ENCODE measurements around the gene ATN1. TPM values are rescaled to one million over a fixed set of nuclear protein-coding genes. Genes with fewer than 3 reads are reported as not detected.

Gene ATN1
- total RNA-seq, 1 donor from 2014 or later: 8.9 TPM

GRCh38 chr12:6909421-6910145 is 18.2 kb upstream of the ATN1 start:
- H3K9ac ChIP-seq: no peak overlapping the region
- peak overlapping the region; percentile 10 for H3K4me3 Mint-ChIP-seq
- H3K27ac Mint-ChIP-seq: no peak overlapping the region
- H3K27ac ChIP-seq: no peak overlapping the region
- no peaks in the 10 kb centered on the region for H4K20me1 ChIP-seq (ENCODE audit: low read depth)
- peaks cover 24% of the 10 kb centered on the region for H3K4me1 Mint-ChIP-seq
- TF ChIP-seq, protein P1, sequence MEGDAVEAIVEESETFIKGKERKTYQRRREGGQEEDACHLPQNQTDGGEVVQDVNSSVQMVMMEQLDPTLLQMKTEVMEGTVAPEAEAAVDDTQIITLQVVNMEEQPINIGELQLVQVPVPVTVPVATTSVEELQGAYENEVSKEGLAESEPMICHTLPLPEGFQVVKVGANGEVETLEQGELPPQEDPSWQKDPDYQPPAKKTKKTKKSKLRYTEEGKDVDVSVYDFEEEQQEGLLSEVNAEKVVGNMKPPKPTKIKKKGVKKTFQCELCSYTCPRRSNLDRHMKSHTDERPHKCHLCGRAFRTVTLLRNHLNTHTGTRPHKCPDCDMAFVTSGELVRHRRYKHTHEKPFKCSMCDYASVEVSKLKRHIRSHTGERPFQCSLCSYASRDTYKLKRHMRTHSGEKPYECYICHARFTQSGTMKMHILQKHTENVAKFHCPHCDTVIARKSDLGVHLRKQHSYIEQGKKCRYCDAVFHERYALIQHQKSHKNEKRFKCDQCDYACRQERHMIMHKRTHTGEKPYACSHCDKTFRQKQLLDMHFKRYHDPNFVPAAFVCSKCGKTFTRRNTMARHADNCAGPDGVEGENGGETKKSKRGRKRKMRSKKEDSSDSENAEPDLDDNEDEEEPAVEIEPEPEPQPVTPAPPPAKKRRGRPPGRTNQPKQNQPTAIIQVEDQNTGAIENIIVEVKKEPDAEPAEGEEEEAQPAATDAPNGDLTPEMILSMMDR (IDR thresholded peaks at IDR 0.05): no peak
- TF ChIP-seq EZH2 (IDR thresholded peaks at IDR 0.05): no peak
- no peak for TF ChIP-seq EZH2phosphoT487 (IDR thresholded peaks at IDR 0.05)
- H3K9me3 Mint-ChIP-seq: no peaks in the 10 kb centered on the region
- peaks cover 9% of the 10 kb centered on the region for H3K79me2 ChIP-seq (ENCODE audit: low read depth)
- peaks cover 3% of the 10 kb centered on the region for H3K27me3 Mint-ChIP-seq (ENCODE audit: insufficient read depth, low read depth)
- H3K27me3 ChIP-seq: no peaks in the 10 kb centered on the region
- H3F3A ChIP-seq (ENCODE audit: low read depth): peaks cover 42% of the 10 kb centered on the region
- no peak overlapping the region for H3K4me3 ChIP-seq
- no peak overlapping the region for H2AFZ ChIP-seq (replicated peaks)
- H3K36me3 Mint-ChIP-seq: peaks cover 4% of the 10 kb centered on the region
- H3K36me3 ChIP-seq: no peaks in the 10 kb centered on the region
- H3K4me1 ChIP-seq: peaks cover 21% of the 10 kb centered on the region
- no peak for DNase-seq (ENCODE audit: low spot score)
- H3K9me3 ChIP-seq (ENCODE audit: low read depth): no peaks in the 10 kb centered on the region
- no peak overlapping the region for H3K4me2 ChIP-seq

DNA sequence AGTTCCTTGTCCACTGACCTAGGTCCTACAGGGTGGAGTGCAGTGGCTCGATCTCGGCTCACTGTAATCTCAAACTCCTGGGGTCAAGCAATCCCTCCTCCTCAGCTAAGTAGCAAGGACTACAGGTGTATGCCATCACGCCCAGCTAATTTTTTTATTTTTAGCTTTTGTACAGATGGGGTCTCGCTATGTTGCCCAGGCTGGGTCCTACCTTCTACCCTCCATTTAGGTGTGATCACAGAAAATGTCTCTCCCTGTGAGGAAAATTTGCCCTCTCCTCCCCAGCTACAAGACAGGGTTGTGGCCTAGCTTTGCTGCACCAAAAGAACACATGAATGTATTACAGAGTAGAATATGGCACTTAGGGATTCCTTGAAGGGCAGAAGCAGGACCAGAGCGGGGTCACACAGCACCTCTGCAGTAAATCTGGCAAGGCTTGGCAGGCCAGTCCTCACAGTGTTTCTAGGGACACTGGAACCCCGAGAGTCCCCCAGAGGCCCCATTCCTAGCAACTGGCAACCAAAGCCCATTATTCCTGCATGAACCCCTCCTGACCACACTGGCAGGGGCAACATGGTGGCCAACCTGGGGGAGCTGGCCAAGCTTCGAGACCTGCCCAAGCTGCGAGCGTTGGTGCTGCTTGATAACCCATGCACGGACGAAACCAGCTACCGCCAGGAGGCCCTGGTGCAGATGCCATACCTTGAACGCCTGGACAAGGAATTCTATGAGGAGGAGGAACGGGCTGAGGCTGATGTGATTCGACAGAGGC is 15.4 kb upstream of the ATN1 start:
- peaks cover 15% of the 10 kb centered on the region for H3K36me3 Mint-ChIP-seq
- Histone ChIP-seq H4K20me1 (ENCODE audit: low read depth) (peaks cover 16% of the 10 kb centered on the region), H3K79me2 (ENCODE audit: low read depth) (peaks cover 31% of the 10 kb centered on the region), H3K4me2 (no peak overlapping the region), H3K27me3 (no peaks in the 10 kb centered on the region), H3K4me3 (no peak overlapping the region), H3F3A (ENCODE audit: low read depth) (peaks cover 43% of the 10 kb centered on the region), H3K9me3 (ENCODE audit: low read depth) (no peaks in the 10 kb centered on the region), H3K36me3 (no peaks in the 10 kb centered on the region), H3K27ac (no peak overlapping the region), H3K9ac (no peak overlapping the region), H3K4me1 (peaks cover 14% of the 10 kb centered on the region), H2AFZ (replicated peaks) (no peak overlapping the region)
- H3K4me1 Mint-ChIP-seq: peaks cover 46% of the 10 kb centered on the region
- peak overlapping the region; percentile 73 for H3K4me3 Mint-ChIP-seq
- H3K9me3 Mint-ChIP-seq: no peaks in the 10 kb centered on the region
- peak overlapping the region; percentile 52 for H3K27ac Mint-ChIP-seq
- TF ChIP-seq, protein P1 (IDR thresholded peaks at IDR 0.05): no peak
- TF ChIP-seq EZH2 (IDR thresholded peaks at IDR 0.05): no peak
- TF ChIP-seq EZH2phosphoT487 (IDR thresholded peaks at IDR 0.05): no peak
- no peak for DNase-seq (ENCODE audit: low spot score)
- peaks cover 5% of the 10 kb centered on the region for H3K27me3 Mint-ChIP-seq (ENCODE audit: insufficient read depth, low read depth)

- peaks cover 5% of the 10 kb centered on the region for H3K27me3 Mint-ChIP-seq (ENCODE audit: insufficient read depth, low read depth)
Measured at GRCh38 chr12:6914246-6914946, 13.4 kb upstream of the ATN1 start, which contains the start of gene ENO2. Gene ENO2 (plus strand): TSS chr12:6914580. CDS start chr12:6915833, 1,253 bp downstream.

More at GRCh38 chr12:6914246-6914946, 13.4 kb upstream of the ATN1 start, which contains the start of gene ENO2:
- H3K4me1 ChIP-seq: peaks cover 14% of the 10 kb centered on the region
- H3K27me3 ChIP-seq: no peaks in the 10 kb centered on the region
- peaks cover 46% of the 10 kb centered on the region for H3K4me1 Mint-ChIP-seq
- no peak within 1 kb of the TSS for H3K27ac ChIP-seq
- TF ChIP-seq EZH2 (IDR thresholded peaks at IDR 0.05): no peak
- no peak for TF ChIP-seq EZH2phosphoT487 (IDR thresholded peaks at IDR 0.05)
- TF ChIP-seq, protein P1 (IDR thresholded peaks at IDR 0.05): no peak
- peak within 1 kb of the TSS; percentile 79 for H2AFZ ChIP-seq (replicated peaks)
- peaks cover 39% of the 10 kb centered on the region for H3F3A ChIP-seq (ENCODE audit: low read depth)
- peak within 1 kb of the TSS; percentile 79 for H3K4me3 ChIP-seq
- peaks cover 21% of the 10 kb centered on the region for H3K36me3 Mint-ChIP-seq
- peaks cover 31% of the 10 kb centered on the region for H3K79me2 ChIP-seq (ENCODE audit: low read depth)
- peak within 1 kb of the TSS; percentile 90 for H3K4me3 Mint-ChIP-seq
- no peaks in the 10 kb centered on the region for H3K9me3 ChIP-seq (ENCODE audit: low read depth)
- H4K20me1 ChIP-seq (ENCODE audit: low read depth): peaks cover 18% of the 10 kb centered on the region
- no peaks in the 10 kb centered on the region for H3K9me3 Mint-ChIP-seq
- no peak within 1 kb of the TSS for H3K9ac ChIP-seq
- peak within 1 kb of the TSS; percentile 83 for H3K4me2 ChIP-seq
- DNase-seq (ENCODE audit: low spot score): peak; percentile 79
- H3K27ac Mint-ChIP-seq: peak within 1 kb of the TSS; percentile 85
- no peaks in the 10 kb centered on the region for H3K36me3 ChIP-seq

All from neural progenitor cell (in vitro differentiated cells).